HepG2 (cell line): ENCODE data around the gene MTA2. TPM values are rescaled to one million over a fixed set of nuclear protein-coding genes. Genes with fewer than 3 reads are reported as not detected.

ENCODE experiments used
- ATF1 ChIP-seq: IDR thresholded peaks from 2 replicates; pipeline ENCODE4 v1.6.1; 2016; ENCODE audit warnings: mild to moderate bottlenecking, control low read depth
- HOXA7 ChIP-seq: sonication (generic); formaldehyde crosslinking; IDR thresholded peaks from 2 replicates; pipeline ENCODE4 v1.8.1; 2022; ENCODE audit warnings: mild to moderate bottlenecking, missing genetic modification reagents, moderate library complexity
- MLXIP ChIP-seq: sonication (generic); formaldehyde crosslinking; IDR thresholded peaks from 2 replicates; pipeline ENCODE4 v1.9.0; 2021; ENCODE audit warnings: missing genetic modification reagents, borderline replicate concordance
- SALL1 ChIP-seq: sonication (generic); formaldehyde crosslinking; IDR thresholded peaks from 2 replicates; pipeline ENCODE4 v1.8.0; 2022; ENCODE audit warnings: mild to moderate bottlenecking, missing genetic modification reagents
- TEAD2 ChIP-seq: sonication (generic); formaldehyde crosslinking; IDR thresholded peaks from 2 replicates; pipeline ENCODE4 v1.9.0; 2021; ENCODE audit warnings: missing genetic modification reagents
- polyA plus RNA-seq, 8 experiments: library from polyadenylated mRNA; depleted of rRNA in 3 of 8; stranded (reverse) in 7 of 8; unstranded in 1 of 8; fragments of >200 nt; fragmentation: Illumina TruSeq in 4 of 8; extraction: Trizol in 4 of 8; gene quantifications; 2 replicates each; pipeline versions ENCODE4 v1.2.1 to v1.2.3, GENCODE V29; 2011 to 2016; ENCODE audit warnings: low read depth in 4 of 8, missing spikeins in 1 of 8, mixed read lengths in 1 of 8; ENCODE audit not compliant: insufficient read depth in 1 of 8
- total RNA-seq, 5 experiments: library from RNA; depleted of rRNA; stranded (reverse); fragments of >200 nt; fragmentation: Illumina TruSeq; extraction: Trizol; gene quantifications; 2 replicates each; pipeline ENCODE4 v1.2.3, GENCODE V29; 2016; ENCODE audit warnings: low read depth in 1 of 5
- TF ChIP-seq, protein P1 (sequence below): sonication (generic); formaldehyde crosslinking; IDR thresholded peaks from 2 replicates; pipeline ENCODE4 v1.4.0; 2020; ENCODE audit warnings: missing genetic modification reagents, borderline replicate concordance

MTA2 gene
- total and polyA plus RNA-seq, 2 of the 13 experiments (the other 11 are each of a cell fraction or from before 2014, with no cell fraction given): 14.0 to 70.0 TPM

DNA sequence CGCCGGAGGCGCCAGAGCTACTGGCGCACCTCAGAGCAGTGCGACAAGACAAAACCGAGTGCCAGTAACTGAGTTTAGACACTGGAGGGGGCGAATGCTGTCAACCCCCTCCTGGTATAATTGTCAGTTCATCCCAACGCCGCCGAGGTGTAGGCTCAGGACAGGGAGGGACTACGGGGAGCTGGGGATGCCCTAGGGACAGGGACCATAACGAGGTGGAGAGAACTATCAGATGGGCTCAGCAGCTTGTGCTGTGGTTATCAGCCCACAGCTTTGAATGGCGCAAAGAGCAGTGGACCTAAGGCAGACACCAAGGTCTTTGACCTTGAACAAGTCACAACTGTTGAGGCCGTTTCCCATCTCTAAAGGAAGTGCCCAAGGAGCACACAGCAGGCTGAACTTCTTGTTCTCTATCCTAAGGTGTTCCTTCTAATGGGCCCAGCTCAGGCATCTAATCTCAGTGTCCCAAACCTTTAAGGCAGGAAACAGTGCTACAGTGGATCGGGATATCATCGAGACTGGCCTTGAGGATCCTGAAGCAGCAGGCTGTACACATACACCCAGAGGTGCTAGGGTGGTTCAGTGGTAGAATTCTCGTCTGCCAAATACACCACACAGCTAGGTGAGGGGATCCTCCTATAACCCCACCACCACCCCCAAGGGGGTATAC lies 9.4 kb downstream of the MTA2 start (continued):
- TF ChIP-seq MLXIP (CRISPR knock-in tag) (no peak), ATF1 (no peak), TEAD2 (CRISPR knock-in tag) (no peak), HOXA7 (no peak), SALL1 (CRISPR knock-in tag) (no peak)
- TF ChIP-seq, protein P1, sequence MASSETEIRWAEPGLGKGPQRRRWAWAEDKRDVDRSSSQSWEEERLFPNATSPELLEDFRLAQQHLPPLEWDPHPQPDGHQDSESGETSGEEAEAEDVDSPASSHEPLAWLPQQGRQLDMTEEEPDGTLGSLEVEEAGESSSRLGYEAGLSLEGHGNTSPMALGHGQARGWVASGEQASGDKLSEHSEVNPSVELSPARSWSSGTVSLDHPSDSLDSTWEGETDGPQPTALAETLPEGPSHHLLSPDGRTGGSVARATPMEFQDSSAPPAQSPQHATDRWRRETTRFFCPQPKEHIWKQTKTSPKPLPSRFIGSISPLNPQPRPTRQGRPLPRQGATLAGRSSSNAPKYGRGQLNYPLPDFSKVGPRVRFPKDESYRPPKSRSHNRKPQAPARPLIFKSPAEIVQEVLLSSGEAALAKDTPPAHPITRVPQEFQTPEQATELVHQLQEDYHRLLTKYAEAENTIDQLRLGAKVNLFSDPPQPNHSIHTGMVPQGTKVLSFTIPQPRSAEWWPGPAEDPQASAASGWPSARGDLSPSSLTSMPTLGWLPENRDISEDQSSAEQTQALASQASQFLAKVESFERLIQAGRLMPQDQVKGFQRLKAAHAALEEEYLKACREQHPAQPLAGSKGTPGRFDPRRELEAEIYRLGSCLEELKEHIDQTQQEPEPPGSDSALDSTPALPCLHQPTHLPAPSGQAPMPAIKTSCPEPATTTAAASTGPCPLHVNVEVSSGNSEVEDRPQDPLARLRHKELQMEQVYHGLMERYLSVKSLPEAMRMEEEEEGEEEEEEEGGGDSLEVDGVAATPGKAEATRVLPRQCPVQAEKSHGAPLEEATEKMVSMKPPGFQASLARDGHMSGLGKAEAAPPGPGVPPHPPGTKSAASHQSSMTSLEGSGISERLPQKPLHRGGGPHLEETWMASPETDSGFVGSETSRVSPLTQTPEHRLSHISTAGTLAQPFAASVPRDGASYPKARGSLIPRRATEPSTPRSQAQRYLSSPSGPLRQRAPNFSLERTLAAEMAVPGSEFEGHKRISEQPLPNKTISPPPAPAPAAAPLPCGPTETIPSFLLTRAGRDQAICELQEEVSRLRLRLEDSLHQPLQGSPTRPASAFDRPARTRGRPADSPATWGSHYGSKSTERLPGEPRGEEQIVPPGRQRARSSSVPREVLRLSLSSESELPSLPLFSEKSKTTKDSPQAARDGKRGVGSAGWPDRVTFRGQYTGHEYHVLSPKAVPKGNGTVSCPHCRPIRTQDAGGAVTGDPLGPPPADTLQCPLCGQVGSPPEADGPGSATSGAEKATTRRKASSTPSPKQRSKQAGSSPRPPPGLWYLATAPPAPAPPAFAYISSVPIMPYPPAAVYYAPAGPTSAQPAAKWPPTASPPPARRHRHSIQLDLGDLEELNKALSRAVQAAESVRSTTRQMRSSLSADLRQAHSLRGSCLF: no peak
